HG03025 (cell line): ENCODE data around the gene LZTR1.

Experiments
- ATAC-seq: cut with Tn5 transposase; IDR thresholded peaks from one replicate; pipeline ENCODE4 v1.9.1; 2021; ENCODE audit warnings: mild to moderate bottlenecking, moderate library complexity; ENCODE audit not compliant: unreplicated experiment, low FRiP score

The LZTR1 gene

DNA sequence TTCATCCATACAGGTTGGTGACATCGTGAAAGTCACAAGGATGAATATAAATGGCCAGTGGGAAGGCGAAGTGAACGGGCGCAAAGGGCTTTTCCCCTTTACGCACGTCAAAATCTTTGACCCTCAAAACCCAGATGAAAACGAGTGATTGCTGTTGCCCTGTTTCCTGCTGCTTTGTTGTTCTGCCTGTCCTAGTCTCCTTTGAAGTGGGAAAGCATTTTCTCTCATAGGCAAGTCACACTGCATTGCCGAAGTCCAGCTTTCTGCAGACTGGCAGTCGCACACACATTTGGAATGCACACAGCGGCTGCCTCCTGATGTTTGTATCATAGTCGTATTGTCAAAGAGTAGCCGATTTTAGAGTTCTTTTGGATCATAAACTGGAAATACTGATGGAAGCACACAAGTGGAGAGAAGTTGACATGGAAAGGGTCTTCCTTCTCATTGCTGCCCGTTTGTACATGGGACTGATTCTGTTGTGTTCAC is 32.4 kb upstream of the LZTR1 start:
- no peak for ATAC-seq

DNA sequence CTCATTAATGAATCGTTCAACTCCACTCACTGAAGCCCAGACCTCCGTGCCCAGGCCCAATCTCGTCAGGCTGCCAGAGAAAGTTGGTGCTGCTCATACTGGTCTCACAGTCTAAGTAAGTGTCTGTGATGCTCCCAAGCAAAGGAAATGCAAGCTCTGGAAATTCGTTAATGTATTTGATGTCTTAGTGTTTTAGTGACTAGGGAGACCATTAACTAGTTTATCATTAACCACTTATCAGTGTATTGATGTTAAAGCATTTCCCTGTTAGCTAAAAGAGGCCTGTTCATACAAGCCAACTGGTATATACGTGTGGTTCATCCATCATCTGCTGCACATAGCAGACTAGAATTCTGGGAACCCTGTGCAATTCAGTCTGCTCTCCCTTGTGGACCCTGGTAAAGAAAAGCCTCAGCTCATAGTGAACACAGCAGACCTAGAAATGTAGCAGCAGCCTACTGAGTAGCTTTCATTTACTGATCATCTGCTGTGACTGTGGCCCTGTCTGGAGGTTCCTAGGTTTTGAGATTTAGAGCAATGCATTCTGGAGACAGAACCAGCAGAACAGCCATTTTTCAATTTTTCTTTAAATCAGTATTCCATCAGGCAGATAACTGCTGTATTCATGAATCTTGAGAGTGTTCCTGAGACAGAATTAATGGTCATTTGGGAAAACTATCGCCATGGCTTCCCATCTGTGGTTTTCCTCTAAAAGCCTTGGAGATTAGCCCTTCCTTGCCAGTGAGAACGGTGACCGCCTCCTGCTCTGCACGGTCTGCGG is 30.8 kb upstream of the LZTR1 start:
- no peak for ATAC-seq

DNA sequence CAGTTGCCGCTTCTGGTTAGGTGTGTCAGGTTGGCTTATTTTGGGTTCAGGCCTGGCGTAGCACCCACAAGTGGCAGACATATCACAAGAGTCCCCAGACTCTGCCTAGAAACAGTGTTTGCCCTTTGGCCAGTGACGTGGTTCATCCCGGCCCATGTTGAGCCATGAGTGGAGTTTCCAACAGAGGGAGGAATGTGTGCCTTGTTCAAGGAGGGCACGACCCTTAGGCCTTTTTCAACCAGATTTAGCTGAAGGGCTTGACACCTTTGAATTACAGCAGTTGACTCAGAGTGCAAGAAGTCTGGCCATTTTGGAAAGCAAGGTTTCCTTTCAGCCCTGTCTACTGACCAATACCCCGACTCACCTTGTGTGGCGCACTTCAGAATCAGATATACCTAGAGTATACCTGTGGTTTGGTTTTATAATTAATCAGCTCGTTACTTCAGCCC is 30.1 kb upstream of the LZTR1 start:
- no peak for ATAC-seq

DNA sequence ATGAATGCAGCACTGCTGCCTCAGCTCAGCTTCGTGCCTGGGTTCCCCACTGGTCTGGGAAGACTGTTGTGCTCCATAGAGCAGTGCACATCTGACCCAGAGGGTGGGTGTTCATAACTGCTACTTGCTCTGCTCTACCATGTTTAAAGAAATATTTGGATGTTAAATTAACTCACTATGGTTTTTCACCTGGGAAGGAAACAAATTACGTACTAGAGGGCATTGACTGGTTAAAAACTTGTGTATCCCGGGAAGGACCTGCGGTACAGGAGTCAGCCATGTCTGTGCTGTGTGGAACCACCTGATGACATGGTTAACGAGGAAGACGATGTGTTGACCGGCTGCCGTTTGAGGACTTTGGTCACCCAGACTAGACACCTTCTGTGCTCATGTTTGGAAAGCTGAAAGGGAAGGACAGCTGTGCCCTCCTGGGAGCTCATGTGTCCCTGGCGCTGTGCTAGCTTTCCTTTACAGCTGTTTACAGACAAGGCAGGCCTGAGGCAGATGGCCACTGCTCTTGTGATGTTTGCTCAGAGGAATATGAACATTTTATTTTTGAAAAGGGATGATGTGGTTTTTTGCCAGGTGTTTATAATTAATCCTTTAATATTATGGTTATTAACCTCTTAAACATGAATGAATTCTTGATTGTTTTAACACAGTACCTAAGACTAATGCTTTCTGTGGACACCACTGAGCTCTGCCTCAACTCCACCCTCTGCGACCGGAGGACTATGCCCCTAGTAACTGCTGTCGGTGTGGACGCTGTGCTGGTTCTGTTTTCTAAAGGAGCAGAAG is 29.4 kb upstream of the LZTR1 start:
- no peak for ATAC-seq

DNA sequence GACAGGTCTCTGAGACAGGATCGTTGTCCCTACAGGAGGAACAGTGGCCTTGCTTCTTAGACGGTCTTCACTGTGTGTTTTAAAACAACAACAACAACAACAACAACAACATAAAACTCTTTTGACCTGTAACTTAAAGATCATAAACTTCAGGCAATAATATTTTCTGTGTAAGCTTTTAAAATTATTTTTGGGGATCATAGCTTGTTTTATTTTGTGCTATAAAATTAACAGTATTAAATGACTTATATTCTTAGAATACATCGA is 28.8 kb upstream of the LZTR1 start:
- ATAC-seq: no peak

DNA sequence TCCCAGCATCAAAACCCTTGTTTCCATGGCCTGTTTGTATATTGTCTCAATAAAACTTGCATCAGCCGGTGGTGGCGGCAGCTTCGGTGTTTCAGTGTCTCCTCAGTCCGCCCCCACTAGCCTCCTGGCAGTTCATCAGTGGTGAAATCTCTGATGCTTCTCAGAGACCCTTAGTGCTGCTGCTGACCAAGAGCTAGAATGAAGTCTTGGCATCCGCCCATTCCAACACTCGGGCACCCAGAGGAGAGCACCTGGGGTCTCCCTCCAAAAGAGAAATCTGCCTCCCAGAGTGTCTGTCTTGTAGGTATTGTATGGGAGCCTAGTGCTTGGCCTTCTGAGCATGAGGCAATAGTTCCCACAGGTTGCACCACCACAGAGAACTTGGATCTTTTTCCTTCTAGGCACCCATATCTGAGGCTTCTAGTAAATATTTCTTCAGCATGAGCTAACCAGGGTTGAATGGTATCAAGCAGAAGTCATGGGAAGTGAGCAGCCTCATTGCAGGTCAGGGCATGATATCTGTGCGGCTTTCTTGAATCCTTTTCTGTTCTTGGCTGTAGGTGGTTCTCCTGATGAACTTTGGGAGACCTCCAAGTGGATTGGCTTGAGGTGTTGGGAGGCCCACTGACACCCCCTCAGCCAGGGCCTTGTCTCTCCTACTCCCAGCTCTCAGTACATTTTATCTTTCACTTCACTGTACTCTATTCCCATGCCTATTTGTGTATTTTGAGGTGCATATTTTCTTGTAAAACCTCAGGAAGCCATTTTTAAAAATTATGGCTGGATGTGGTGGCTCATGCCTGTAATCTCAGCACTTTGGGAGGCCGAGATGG is 28.2 kb upstream of the LZTR1 start:
- no peak for ATAC-seq

DNA sequence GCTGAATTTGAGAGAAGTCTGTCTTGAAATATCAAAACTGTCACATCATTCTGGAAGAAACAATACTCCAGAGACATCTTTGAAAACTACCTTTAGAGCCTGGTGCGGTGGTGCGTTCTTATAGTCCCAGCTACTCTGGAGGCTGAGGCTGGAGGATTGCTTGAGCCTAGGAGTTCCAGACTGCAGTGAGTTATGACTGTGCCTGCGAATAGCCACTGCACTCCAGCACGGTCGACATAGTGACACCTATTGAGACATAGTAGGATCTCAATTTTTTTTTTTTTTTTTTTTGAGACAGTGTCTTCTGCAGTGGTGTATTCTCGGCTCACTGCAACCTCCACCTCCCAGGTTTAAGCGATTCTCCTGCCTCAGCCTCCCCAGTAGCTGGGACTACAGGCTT is 26.5 kb upstream of the LZTR1 start:
- ATAC-seq: no peak

DNA sequence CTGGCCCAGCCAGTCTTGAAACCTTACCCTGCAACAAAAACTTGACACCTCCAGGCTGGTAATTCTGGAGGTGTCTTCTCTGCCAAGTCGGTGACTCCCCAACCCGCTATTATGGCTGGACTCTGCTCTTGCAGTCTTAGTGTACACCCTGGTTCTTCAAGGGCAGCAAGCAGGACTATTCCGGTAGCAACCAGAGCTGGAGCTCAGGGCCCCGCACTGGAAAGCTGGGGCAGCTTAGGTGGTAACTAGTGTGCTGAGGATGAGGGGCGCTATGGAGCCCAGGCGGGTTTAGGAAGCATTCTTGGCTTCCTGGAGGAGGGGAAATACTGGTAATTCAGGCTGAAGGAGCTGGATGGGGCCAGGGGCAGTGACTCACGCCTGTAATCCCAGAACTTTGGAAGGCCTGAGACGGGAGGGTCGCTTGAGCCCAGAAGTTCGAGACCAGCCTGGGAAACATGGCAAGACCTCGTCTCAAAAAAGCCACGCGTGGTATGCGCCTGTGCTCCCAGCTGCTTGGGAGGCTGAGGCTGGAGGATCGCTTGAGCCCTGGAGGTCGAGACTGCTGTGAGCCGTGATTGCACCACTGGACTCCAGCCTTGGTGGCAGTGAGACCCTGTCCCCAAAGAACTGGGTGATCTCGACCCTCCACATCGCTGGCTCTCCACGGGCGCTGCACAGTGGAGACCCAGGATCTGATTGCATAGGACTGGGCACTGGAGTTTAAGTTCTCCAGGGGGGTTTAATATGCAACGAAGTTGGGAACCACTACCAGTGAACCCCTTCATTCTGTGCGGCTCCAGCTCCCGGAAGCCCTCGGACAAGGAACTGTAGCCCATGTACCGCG is 25.6 kb upstream of the LZTR1 start:
- no peak for ATAC-seq

DNA sequence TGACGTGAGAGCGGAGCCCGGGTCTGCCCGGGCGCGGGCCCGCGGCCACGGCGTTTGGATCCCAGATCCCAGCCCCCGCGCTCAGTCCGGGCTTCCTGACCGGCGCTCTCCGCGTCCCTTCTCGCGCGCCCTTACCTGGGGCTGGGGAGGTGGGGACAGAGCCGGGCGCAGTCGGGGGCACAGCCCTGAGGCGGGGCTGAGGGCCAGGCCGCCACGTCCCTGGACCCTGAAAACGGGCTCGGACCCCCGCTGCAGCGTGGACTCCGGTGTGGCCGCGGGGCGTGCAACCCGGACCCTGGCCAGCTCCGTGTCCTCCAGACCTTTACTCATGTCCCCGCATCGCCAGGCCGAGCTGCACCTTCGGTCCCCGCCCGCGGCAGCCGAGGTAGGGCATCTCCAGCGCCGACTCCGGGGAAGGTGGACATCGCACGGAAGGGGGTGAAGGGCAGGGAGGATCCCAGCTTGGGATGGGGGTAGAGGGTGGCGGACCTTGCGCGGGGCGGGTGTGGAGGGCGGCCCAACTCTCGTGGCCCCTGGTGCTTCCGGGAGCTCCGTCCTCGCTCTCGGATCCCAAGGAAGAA is 24.9 kb upstream of the LZTR1 start:
- ATAC-seq: no peak

DNA sequence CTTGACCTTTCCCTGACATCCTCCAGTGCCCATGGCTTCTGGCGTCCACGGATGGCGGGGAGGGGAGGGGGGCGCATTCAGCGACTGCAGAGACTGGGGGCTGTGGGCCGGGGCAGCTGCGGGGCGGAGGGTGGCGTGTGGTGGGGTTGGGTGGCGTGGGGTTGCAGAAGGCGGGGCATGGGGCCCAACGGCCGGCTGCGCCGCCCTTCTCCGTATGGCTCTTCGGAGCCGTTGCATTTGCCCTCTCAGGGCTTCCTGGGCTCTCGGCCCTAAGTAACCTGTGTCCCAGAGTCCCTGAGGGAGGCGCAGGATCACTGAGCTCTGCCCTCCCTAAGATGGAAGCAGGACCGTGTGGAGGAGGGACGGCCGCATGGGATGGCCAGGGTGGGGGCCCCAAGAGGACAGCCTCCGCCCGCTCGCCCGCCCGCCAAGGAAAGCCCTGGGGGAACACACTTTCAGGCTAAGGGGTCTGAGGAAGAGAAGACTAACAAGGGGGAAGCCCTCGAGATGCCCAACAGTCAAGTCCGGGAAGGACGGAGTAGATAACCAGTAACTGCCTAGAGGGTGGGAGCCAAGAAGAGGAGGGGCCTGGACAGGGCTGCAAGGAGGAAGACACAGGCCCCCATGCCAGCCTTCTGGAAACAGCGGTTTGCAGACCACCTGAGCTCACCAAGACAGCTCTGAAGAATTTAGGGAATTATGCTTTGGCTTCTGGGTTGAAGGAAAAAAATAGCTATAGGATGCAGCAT is 24.2 kb upstream of the LZTR1 start:
- ATAC-seq: no peak

DNA sequence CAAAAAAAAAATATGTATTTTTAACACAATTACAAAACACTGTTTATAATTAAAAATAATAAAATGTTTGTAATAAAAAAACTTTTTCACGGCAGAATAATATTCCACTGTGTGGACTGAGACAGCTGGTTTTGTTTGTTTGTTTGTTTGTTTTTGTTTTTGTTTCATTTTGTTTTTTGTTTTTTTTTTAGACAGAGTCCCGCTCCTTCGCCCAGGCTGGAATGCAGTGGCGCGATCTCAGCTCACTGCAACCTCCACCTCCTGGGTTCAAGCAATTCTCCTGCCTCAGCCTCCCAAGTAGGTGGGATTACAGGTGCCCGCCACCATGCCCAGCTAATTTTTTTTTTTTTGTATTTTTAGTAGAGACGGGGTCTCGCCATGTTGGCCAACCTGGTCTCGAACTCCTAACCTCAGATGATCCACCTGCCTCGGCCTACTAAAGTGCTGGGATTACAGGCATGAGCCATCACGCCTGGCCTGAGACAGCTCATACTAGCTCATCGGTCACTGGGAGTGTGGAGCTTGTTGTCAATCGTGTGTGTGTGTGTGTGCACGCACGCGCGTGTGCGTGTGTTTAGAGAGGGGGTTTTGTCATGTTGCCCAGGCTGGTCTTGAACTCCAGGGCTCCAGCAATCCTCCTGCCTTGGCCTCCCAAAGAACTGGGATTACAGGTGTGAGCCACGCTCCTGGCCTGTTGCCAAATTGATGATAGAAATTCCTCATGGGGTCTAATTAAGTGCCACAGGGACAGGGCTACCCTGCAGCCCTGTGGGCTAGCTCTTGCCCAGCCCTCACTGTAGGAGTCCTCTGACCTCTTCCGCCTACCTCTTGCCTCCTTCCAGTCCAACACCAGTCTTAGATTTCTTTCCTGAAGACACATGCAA is 22.3 kb upstream of the LZTR1 start:
- no peak for ATAC-seq

DNA sequence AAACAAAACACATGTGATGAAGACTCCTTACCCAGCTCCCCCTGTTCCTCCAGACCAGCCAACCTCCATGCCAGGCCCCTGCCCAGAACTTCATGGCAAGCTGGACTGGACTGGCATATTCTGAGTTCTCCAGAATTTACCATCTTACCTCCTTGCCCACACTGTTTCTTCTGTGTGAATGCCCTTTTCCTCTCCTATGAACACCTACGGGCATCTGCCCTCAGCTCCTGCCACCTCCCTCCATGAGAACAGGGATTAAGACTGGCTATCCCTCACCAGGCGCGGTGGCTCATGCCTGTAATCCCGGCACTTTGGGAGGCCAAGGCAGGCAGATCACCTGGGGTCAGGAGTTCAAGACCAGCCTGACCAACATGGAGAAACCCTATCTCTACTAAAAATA is 21.5 kb upstream of the LZTR1 start:
- no peak for ATAC-seq

DNA sequence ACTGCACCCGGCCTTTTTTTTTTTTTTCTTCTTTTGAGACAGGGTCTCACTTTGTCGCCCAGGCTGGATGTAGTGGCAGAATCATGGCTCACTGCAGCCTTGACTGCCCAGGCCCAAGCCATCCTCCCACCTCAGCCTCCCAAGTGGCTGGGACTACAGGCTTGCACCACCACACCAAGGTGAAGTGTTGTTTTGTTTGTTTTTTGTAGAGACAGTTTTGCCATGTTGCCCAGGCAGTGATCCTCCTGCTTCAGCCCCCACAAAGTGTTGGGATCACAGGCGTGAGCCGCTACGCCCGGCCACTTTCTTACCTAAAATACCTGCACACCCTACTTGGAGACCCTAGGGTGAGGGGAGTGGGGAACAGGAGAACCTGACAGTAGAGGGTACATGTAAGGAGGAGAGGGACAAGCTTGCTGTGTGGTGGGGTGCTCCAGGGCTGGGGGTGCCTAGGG is 19.6 kb upstream of the LZTR1 start:
- ATAC-seq: no peak

DNA sequence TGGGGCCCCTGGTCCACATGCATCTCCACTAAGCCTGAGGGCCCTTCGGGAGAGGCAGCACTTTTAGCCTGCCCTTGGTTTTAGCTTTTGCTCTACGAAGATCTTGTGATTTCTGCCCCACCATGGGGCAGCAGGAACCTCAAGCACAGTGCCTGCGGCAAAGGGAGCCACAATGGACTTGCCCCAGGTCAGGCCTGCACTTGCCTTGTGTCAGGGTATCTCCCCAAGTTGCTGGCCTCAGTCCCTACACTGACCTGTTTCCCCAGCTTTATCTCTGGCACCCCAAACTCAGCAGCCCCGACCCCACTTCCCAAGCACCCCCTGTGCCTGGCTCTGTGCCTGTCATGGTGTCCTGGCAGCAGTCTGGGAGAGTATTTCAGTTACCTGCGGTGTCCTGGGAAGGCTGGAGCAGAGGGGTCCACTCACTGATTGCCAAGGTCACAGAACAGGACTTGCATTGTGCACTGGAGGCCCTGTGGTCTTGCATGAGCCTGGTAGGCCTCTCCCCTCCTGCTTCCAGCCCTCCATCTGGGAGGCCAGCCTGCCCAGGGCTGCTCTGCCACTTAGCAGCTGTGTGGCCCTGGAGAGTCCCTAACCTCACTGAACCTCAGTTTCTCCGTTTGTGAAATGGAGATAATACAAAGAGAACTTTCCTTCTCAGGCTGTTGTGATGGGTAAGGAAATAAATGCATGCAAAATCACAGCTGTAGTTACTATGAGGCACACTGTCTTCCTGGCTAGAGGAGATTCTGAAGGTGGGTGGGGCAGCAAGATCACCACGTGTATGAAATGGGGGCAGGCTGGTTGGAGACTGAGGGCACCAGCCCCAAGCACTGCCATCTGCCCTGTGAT is 18.7 kb upstream of the LZTR1 start:
- no peak for ATAC-seq

DNA sequence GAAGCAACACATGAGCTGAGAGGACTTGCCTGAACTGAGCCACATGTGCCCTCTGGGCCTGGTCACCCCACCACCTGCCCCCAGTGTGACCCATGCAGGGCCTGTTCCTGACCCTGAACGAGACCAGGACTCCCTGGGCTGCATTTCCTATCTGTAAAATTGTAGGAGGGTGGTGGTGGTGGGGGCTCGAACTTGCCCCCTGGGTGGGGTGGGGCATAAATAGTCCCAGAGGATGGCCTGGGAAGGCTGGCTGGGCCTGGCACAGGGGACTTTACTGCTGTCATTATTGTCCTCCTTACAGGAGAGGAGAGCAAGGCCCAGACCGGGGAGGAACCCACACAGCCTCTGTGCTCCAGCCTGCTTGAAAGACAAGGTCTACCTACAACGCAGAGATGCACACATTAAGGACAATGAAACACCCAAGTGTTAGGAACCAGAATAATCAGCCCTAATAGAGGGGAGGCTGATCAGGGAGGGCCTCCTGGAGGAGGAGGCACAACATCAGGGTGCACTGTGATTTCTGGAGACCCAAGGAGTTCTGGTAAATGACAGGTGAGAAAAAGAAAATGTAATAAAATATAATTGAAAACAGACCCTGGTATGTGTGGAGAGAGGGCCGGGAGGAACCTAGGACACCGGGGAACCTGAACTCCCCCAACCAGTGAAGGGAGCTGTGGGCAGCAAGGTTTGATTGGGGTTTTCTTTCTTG is 17.9 kb upstream of the LZTR1 start:
- no peak for ATAC-seq

DNA sequence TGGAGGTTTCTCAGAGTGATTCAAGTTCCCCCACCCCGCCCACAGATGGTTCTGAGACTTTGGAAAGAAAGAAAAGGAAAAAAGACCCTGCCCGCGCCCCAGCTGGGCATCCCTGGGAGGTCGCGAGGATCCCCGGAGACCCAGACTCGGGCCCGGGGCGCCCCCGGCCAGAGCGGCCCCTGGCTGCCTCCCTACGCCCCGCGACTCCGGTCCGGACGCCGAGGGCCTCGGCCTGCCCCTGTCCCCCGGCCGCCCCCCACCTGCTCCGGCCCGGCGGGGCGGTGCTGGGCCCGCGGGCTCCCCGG is 17.3 kb upstream of the LZTR1 start:
- no peak for ATAC-seq
